GM10847 (cell line): Measurements from ENCODE around the gene YIPF7.
A peak's percentile ranks its signal among the peaks of the same experiment; 100 is the strongest.

Experiments used
- POLR2A ChIP-seq: IDR thresholded peaks from 2 replicates; pipeline ENCODE4 v1.6.1; 2011; ENCODE audit not compliant: insufficient read length; ENCODE audit errors: extremely low read depth

YIPF7 gene

DNA sequence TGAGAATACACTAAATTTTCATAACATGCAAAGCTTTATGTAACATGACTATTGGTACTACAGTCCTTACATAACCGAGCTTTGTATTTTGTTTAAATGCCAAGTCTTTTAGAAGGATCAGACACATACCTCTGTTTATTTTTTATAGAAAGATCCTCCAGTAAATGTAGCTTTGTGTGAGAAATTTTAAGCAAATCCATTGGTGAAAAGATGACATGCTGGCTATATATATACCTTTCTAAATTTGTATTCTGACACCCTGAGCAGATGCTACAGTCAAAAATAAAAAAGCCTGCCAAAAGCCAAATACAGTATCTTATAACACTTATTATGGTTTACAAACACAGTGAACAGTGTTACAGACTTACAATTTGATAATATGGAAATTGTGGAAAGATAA, at the start of gene YIPF7:
Gene YIPF7, minus strand, starts transcription at position 201 of the 400 bp plus-strand sequence. CDS start 1,525 bp downstream, outside the sequence.
- no peak for TF ChIP-seq POLR2A

GRCh38 chr4:44701037-44701436, 49.6 kb upstream of the YIPF7 start:
- no peak for TF ChIP-seq POLR2A

- no peak for TF ChIP-seq POLR2A
Observed at GRCh38 chr4:44700427-44700826, 49.0 kb upstream of the YIPF7 start.

DNA sequence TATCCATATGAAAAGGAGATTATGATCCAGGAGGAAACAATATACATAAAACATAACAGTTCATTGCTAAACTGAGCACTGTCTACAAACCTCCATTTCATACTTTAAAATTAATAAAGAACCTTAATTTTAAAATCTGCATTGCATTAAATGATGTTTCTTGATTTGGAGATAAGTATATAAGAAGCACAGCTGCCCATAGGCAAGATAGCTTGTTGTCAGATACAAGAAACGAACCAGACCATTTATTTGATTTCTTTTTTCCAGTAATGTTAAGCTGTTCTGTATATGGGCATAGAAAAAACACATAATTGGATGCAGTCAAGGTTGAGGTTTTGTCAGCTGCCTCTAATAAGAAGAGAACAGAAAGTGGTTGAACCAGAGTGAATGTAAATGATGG, 33.2 kb upstream of the YIPF7 start:
- TF ChIP-seq POLR2A, result no peak

DNA sequence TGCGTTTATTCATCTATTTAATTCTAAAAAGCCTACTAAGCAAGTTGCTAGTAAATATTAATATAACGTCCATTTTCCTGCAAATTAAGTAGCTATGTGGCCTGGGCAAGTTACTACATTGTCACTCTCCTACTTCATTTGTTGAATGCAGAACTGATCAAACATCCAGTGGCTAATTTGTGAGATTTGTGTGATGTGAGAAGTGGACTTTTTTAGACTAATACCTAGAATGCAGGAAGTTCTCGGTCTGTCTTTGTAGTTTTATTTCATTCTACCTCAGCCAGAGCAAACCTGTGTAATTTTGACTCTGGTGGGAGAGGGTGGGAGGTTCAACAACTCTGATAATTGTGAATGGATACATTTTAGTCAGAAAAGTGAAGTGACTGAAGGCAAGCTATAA, 27.6 kb upstream of the YIPF7 start:
- no peak for TF ChIP-seq POLR2A

- peak; percentile 90 for TF ChIP-seq POLR2A
Observed at GRCh38 chr4:44678094-44679041, 26.9 kb upstream of the YIPF7 start, which contains the start of gene GUF1. Gene GUF1 (plus strand): TSS chr4:44678420. CDS start chr4:44678623, 203 bp downstream.

GRCh38 chr4:44675366-44675765, 23.9 kb upstream of the YIPF7 start:
- no peak for TF ChIP-seq POLR2A

DNA sequence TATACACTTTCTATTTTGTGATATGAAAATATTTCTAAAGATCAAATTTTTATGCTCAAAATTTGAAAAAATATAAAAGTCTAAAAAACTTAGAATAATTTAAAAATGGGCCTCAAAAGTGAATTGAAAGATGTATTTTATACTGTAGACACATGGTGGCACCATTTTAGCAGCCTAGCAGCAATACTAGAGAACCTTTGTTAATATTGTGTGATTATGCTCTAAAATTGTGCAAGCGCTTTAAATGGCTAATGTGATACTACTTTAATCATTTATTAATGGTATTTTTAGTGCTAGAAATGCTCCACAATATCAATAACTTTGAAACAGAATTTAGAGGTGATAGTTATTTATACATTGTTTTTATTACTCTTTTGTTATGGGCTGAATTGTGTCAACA, 23.0 kb upstream of the YIPF7 start:
- TF ChIP-seq POLR2A, result no peak

DNA sequence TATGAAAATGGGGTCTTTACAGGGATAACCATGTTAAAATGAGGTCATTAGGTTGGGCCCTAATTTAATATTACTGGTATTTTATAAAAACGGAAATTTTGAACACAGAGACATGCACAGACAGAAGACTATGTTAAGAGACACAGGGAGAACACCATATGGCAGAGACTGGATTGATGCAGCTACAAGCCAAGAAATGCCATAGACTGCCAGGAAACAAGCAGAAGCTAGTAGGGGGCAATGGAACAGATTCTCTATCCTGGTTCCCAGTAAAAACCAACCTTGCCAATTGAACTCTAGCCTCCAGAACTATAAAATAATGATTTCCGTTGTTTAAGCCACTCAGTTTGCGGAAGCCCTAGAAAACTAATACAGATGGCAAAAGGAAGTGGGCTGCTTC, 20.2 kb upstream of the YIPF7 start:
- TF ChIP-seq POLR2A, result no peak

- TF ChIP-seq POLR2A, result no peak
Observed at GRCh38 chr4:44670506-44671199, 19.2 kb upstream of the YIPF7 start.

GRCh38 chr4:44668526-44668925, 17.1 kb upstream of the YIPF7 start:
- TF ChIP-seq POLR2A, result no peak

DNA sequence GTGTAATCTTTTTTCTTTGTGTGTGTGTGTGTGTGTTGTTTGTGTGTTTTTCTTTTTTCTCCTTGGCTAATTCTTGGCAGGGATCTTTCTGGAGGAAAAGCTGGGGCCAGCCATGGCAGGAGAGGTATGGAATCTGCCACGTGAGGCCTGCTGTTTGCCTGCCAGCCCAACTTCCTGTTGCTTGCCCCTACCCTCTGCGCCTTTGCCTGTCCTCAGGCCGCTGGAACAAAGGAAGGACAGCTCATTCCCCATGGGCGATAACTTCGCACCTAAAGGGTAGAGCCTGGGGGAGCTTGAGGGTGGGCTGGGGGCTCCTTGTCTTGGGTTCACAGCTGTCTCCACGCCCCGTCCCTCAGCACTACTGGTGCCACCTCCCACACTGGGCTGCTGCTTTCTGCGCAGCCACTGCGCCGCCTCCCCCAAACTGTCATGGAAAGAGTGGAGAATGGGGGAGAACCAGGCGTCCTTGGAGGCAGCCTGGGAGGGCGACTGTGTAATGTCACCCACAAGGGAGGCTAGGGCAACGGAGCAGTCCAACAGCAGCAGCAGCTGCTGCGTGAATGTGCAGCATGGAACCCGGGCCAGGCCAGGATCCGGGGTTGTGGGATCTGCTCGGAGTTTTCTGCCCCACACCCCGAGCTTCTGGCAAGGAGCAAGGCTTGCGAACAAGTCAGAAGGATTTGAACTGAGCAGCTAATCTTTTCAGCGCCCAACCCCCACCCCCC, 12.3 kb upstream of the YIPF7 start:
- no peak for TF ChIP-seq POLR2A

- no peak for TF ChIP-seq POLR2A
Observed at GRCh38 chr4:44662623-44663005, 11.2 kb upstream of the YIPF7 start.

GRCh38 chr4:44661940-44662622, 10.7 kb upstream of the YIPF7 start:
- TF ChIP-seq POLR2A, result no peak

DNA sequence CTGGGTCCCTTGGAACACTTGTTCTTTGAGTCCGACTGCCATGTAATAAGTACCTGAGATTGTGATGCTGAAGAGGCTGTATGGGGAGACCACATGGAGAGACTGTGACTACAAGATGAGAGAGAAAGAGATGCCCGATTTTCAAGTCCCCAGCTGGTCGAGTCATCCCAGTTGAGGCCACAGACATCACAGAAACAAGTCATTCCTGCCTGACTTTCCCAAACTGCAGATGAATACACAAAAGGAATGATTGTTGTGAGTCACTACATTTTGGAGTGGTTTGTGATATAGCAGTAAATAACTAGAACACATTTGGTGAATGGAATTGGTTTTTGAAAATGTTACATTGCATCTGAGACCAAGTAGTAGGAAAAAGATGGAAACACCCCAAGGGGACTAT, 9.0 kb upstream of the YIPF7 start:
- no peak for TF ChIP-seq POLR2A

DNA sequence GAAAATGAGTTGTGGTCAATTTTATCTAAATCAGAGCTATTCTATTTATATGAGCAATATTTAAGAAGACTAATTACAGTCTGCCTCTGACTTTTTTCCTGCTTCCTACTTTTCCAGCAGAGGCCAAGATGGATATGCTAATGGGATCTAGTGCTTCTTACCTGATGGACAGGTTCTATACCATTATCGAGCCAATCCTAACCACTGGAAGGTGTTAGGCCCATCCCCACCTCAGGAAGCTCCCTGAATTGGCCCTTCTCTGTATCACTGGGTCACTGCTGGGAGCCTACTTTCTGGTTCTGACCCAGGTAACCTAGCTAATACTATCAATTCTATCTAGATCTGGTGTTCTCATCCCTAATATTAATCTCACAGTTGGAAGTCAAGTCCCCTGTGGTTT, 577 bp upstream of the YIPF7 start:
- no peak for TF ChIP-seq POLR2A

DNA sequence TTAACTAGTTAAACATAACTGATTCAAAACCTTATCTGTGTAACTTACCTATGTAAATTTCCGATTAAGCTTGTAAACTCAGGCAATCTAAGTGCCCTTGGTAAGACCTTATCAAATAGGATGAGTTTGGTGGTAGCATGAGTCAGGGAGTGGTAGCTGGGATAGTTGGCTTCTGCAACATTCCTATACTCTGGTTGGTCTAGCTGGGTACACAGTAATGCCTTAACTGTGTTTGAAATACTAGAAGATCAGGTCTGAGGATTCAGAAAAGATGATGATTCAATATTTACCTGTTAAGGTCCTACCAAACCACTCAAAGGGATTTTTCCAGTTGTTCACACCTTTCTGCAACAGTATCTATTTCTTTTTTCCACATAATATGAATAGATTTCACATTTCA, 5.3 kb downstream of the YIPF7 start:
- TF ChIP-seq POLR2A, result no peak
